ENCODE measurements around the gene ATAD1. TPM values are rescaled to one million over a fixed set of nuclear protein-coding genes. Genes with fewer than 3 reads are reported as not detected.
A peak's percentile ranks its signal among the peaks of the same experiment; 100 is the strongest.

The ATAD1 gene
- total RNA-seq, 2 donors from 2014 or later = 9.6 to 16.9 TPM

DNA sequence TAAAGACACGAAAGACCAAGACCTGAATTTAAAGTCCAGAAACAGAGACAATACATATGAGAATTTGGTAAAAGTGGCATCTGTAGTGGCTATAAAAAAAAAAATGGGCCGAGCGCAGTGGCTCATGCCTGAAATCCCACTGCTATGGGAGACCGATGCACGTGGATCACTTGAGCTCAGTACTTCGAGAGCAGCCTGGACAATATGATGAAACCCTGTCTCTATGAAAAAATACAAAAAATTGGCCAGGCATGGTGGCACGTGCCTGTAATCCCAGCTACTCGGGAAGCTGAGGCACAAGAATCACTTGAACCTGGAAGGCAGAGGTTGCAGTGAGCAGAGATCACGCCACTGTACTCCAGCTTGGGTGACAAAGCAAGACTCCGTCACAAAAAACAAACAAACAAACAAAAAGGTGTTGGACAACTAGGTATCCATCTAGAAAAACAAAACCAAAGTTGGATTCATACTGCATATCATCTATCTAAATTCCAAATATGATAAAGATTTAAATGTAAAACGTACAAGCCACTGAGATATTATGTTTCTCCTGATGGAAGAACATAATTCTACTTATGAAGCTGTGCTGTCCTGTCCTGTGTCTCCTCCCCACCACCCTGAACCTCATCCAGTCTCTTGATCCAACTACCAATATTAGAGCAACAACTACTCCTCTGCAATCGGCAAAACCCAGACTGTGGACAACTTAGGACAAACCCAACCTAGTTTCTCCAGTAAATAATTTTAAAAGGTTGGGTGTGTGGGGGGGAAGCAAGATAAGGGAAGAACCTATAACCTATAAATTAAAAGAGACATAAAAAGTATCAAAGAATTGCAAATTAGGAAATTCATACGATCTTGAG lies 53.7 kb downstream of the ATAD1 start:
- no peaks in the 10 kb centered on the region for H3K9me3 ChIP-seq
- ATAC-seq = no peak
- H3K27ac ChIP-seq = no peak overlapping the region
- 90 to 93% methylated on average over 13 of the region's 13 CpGs for WGBS, 2 donors
- peaks cover 0 to 6% of the 10 kb centered on the region in 2 donors for H3K36me3 ChIP-seq (replicated peaks in 1 of 2; ENCODE audit: insufficient read depth in 1 of 2, low read depth in 2 of 2)
- peaks cover 18% of the 10 kb centered on the region for H3K4me1 ChIP-seq
- no peak overlapping the region for H3K4me3 ChIP-seq
- TF ChIP-seq POLR2A (IDR thresholded peaks at IDR 0.05) = no peak
- TF ChIP-seq, protein P1, sequence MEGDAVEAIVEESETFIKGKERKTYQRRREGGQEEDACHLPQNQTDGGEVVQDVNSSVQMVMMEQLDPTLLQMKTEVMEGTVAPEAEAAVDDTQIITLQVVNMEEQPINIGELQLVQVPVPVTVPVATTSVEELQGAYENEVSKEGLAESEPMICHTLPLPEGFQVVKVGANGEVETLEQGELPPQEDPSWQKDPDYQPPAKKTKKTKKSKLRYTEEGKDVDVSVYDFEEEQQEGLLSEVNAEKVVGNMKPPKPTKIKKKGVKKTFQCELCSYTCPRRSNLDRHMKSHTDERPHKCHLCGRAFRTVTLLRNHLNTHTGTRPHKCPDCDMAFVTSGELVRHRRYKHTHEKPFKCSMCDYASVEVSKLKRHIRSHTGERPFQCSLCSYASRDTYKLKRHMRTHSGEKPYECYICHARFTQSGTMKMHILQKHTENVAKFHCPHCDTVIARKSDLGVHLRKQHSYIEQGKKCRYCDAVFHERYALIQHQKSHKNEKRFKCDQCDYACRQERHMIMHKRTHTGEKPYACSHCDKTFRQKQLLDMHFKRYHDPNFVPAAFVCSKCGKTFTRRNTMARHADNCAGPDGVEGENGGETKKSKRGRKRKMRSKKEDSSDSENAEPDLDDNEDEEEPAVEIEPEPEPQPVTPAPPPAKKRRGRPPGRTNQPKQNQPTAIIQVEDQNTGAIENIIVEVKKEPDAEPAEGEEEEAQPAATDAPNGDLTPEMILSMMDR (IDR thresholded peaks at IDR 0.05) = no peak
- intact Hi-C loops (cut with DNase I) = no loop called here
- no peaks in the 10 kb centered on the region for H3K27me3 ChIP-seq
- no peak for DNase-seq

DNA sequence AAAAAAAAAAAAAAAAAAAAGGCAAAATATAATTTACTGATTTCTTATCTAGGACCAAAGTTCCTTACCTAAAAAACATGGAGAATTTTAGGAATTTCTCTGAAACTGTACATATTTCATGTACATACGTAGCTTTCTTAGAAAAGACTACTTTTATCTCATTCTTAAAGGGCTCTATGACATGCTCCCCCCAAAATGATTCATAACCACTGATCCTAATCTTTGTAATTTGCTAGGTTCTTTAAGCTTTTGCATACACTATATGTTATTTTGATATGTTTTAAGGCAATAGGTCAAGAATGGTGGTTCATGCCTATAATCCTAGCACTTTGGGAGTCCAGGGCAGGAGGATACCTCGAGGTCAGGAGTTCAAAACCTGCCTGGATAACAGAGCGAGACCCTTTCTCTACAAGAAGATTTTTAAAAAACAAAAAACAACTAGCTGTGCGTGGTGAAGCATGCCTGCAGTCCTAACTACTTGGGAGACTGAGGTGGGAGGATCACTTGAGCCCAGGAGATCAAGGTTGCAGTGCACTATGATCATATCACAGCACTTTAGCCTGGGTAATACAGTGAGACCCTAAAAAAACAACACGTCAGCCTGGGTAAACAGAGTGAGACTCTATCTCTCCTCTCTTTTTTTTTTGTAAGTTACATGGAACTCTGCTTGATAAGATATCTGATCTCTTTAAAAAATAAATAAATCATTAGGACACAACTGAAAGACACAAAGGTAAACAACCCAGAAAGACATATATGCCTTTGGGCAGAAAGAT lies 54.8 kb downstream of the ATAD1 start:
- intact Hi-C loops (cut with DNase I) = no loop called here
- no peak for ATAC-seq
- TF ChIP-seq, protein P1 (IDR thresholded peaks at IDR 0.05) = no peak
- TF ChIP-seq POLR2A (IDR thresholded peaks at IDR 0.05) = no peak
- H3K9me3 ChIP-seq = no peaks in the 10 kb centered on the region
- H3K27ac ChIP-seq = no peak overlapping the region
- WGBS, 2 donors = 78 to 83% methylated on average over 5 of the region's 5 CpGs
- no peak overlapping the region for H3K4me3 ChIP-seq
- peaks cover 18% of the 10 kb centered on the region for H3K4me1 ChIP-seq
- H3K27me3 ChIP-seq = no peaks in the 10 kb centered on the region
- DNase-seq = no peak
- H3K36me3 ChIP-seq (replicated peaks in 1 of 2; ENCODE audit: insufficient read depth in 1 of 2, low read depth in 2 of 2) = peaks cover 0 to 6% of the 10 kb centered on the region in 2 donors

DNA sequence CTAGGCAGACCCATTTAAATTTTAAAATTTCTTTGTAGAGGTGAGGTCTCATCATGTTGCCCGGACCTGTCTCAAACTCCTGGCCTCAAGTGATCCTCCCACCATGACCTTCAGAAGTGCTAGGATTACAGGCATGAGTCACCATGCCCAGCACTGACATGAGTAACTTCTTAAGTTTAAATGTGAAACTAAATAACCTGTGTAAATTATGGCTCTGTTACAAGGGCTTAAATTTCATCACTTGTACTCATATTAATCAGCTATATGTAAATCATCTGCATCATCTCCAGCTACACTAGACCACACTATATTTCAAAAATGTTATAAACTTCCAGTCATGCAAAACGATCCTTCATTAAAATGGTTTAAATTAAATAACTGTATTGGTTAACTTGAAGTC lies 56.1 kb downstream of the ATAD1 start:
- peak; percentile 58 for ATAC-seq
- TF ChIP-seq, protein P1 (IDR thresholded peaks at IDR 0.05) = no peak
- no peak for TF ChIP-seq POLR2A (IDR thresholded peaks at IDR 0.05)
- H3K27ac ChIP-seq = no peak overlapping the region

DNA sequence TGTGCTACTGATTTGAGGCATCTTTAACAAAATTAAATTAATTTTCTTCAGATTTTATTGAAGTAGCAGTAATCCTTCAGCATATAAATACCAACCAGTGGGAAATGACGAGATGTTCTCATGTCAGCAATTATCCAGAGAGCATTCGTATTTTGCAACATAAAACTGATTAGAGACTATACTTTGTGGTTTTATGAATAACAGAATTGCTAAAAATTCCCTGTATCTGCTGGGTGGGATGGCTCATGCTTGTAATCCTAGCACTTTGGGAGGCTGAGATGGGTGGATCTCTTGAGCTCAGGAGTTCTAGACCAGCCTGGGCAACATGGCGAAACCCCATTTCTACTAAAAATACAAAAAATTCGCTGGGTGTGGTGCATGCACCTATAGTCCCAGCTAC lies 56.9 kb downstream of the ATAD1 start:
- no peaks in the 10 kb centered on the region for H3K9me3 ChIP-seq
- H3K27me3 ChIP-seq = no peaks in the 10 kb centered on the region
- no peak for ATAC-seq
- WGBS, 2 donors = 83 to 97% methylated on average over 4 of the region's 4 CpGs
- TF ChIP-seq, protein P1 (IDR thresholded peaks at IDR 0.05) = no peak
- no peak for TF ChIP-seq POLR2A (IDR thresholded peaks at IDR 0.05)
- DNase-seq = no peak
- intact Hi-C loops (cut with DNase I) = no loop called here
- no peak overlapping the region for H3K4me3 ChIP-seq
- H3K36me3 ChIP-seq (replicated peaks in 1 of 2; ENCODE audit: insufficient read depth in 1 of 2, low read depth in 2 of 2) = peaks cover 0 to 2% of the 10 kb centered on the region in 2 donors
- peaks cover 18% of the 10 kb centered on the region for H3K4me1 ChIP-seq
- no peak overlapping the region for H3K27ac ChIP-seq

More for the DNA sequence above, 56.1 kb downstream of the ATAD1 start:
- H3K9me3 ChIP-seq = no peaks in the 10 kb centered on the region
- no peaks in the 10 kb centered on the region for H3K27me3 ChIP-seq
- peaks cover 18% of the 10 kb centered on the region for H3K4me1 ChIP-seq
- intact Hi-C loops (cut with DNase I) = no loop called here
- H3K4me3 ChIP-seq = no peak overlapping the region
- peak in 2 of 4 donors; percentile 18 to 32 for DNase-seq
- peaks cover 0 to 4% of the 10 kb centered on the region in 2 donors for H3K36me3 ChIP-seq (replicated peaks in 1 of 2; ENCODE audit: insufficient read depth in 1 of 2, low read depth in 2 of 2)
- 67 to 76% methylated on average over 2 of the region's 2 CpGs for WGBS, 2 donors
